WTC11 (cell line): ENCODE data around the gene URM1. TPM values are rescaled to one million over a fixed set of nuclear protein-coding genes. Genes with fewer than 3 reads are reported as not detected.

Experiments
- ATAC-seq: fragments of 200-7000 bp; cut with Tn5 transposase; 2 replicates; pipeline ENCODE4 v1.10.0; 2021; ENCODE audit warnings: mild to moderate bottlenecking, moderate library complexity
- CTCF ChIA-PET: fragments of 300-600 bp; sonication (Branson Sonifier 250); formaldehyde crosslinking; loops from one replicate; lab custom pipeline; 2021; ENCODE audit warnings: antibody characterized with exemption; lab: Charles Lee
- POLR2A ChIA-PET: fragments of 350-600 bp; sonication (Branson Sonifier 250); formaldehyde crosslinking; loops from one replicate; lab custom pipeline; 2021; ENCODE audit warnings: antibody characterized with exemption; lab: Charles Lee
- DNase-seq: peaks from one replicate; pipeline ENCODE4 v3.0.0; 2021; ENCODE audit warnings: low spot score
- H3K27ac Mint-ChIP-seq: 2 replicates; pipeline ENCODE4 v1.8.0; 2021; ENCODE audit warnings: mixed read lengths
- H3K27me3 Mint-ChIP-seq: 2 replicates; pipeline ENCODE4 v1.8.0; 2021; ENCODE audit warnings: low read depth, mild to moderate bottlenecking, moderate library complexity, mixed read lengths
- H3K36me3 Mint-ChIP-seq: 2 replicates; pipeline ENCODE4 v1.8.0; 2021; ENCODE audit warnings: mixed read lengths
- H3K4me1 Mint-ChIP-seq: 2 replicates; pipeline ENCODE4 v1.8.0; 2022; ENCODE audit warnings: mixed read lengths
- H3K4me3 Mint-ChIP-seq: 2 replicates; pipeline ENCODE4 v1.8.0; 2021; ENCODE audit warnings: mild to moderate bottlenecking, moderate library complexity, mixed read lengths
- H3K9me3 Mint-ChIP-seq: 2 replicates; pipeline ENCODE4 v1.8.0; 2021; ENCODE audit warnings: mixed read lengths
- ATF1 ChIP-seq: sonication (generic); formaldehyde crosslinking; IDR thresholded peaks from 2 replicates; pipeline ENCODE4 v1.8.1; 2023; ENCODE audit warnings: mild to moderate bottlenecking, moderate library complexity, missing genetic modification reagents
- FOXJ3 ChIP-seq: sonication (generic); formaldehyde crosslinking; IDR thresholded peaks from 2 replicates; pipeline ENCODE4 v1.9.0; 2021; ENCODE audit warnings: missing genetic modification reagents, mild to moderate bottlenecking, borderline replicate concordance
- JUN ChIP-seq: sonication (generic); formaldehyde crosslinking; IDR thresholded peaks from 2 replicates; pipeline ENCODE4 v1.8.0; 2023; ENCODE audit warnings: mild to moderate bottlenecking, missing genetic modification reagents
- KAT7 ChIP-seq: sonication (generic); formaldehyde crosslinking; IDR thresholded peaks from 2 replicates; pipeline ENCODE4 v1.8.1; 2023; ENCODE audit warnings: missing genetic modification reagents, mild to moderate bottlenecking, borderline replicate concordance
- MXD4 ChIP-seq: fragments of 250-450 bp; sonication (Bioruptor Pico); IDR thresholded peaks from 2 replicates; pipeline ENCODE4 v1.8.0; 2021; ENCODE audit warnings: mild to moderate bottlenecking, moderate library complexity, borderline replicate concordance
- NFATC4 ChIP-seq: fragments of 250-450 bp; sonication (Bioruptor Pico); IDR thresholded peaks from 2 replicates; pipeline ENCODE4 v1.9.0; 2021; ENCODE audit warnings: mild to moderate bottlenecking
- NR1H2 ChIP-seq: sonication (generic); formaldehyde crosslinking; IDR thresholded peaks from 2 replicates; pipeline ENCODE4 v1.9.0; 2021; ENCODE audit warnings: mild to moderate bottlenecking, moderate library complexity, missing genetic modification reagents
- NR2C2 ChIP-seq: sonication (generic); formaldehyde crosslinking; IDR thresholded peaks from 2 replicates; pipeline ENCODE4 v1.8.0; 2022; ENCODE audit warnings: mild to moderate bottlenecking, missing genetic modification reagents
- PREB ChIP-seq: sonication (generic); formaldehyde crosslinking; IDR thresholded peaks from 2 replicates; pipeline ENCODE4 v1.8.1; 2022; ENCODE audit warnings: mild to moderate bottlenecking, missing genetic modification reagents, moderate library complexity, borderline replicate concordance
- ZMAT4 ChIP-seq: fragments of 250-450 bp; sonication (Bioruptor Pico); IDR thresholded peaks from 2 replicates; pipeline ENCODE4 v1.9.0; 2021; ENCODE audit warnings: mild to moderate bottlenecking
- ZNF219 ChIP-seq: sonication (generic); formaldehyde crosslinking; IDR thresholded peaks from 2 replicates; pipeline ENCODE4 v1.8.0; 2023; ENCODE audit warnings: missing genetic modification reagents, mild to moderate bottlenecking, borderline replicate concordance
- ZNF425 ChIP-seq: fragments of 250-450 bp; sonication (Bioruptor Pico); conservative IDR thresholded peaks from 2 replicates; pipeline ENCODE4 v1.9.0; 2021; ENCODE audit warnings: mild to moderate bottlenecking
- total RNA-seq: library from RNA; stranded (reverse); gene quantifications from 3 replicates; pipeline ENCODE4 v1.2.3, GENCODE V29; 2021
- TF ChIP-seq, protein P1 (sequence below): sonication (generic); formaldehyde crosslinking; IDR thresholded peaks from 2 replicates; pipeline ENCODE4 v1.8.1; 2022; ENCODE audit warnings: low read depth, missing genetic modification reagents, borderline replicate concordance
- TF ChIP-seq, protein P2 (sequence below): sonication (generic); formaldehyde crosslinking; IDR thresholded peaks from 2 replicates; pipeline ENCODE4 v1.8.0; 2023; ENCODE audit warnings: missing genetic modification reagents, mild to moderate bottlenecking, borderline replicate concordance

The URM1 gene
- total RNA-seq, 1 experiment from 2014 or later = 67.9 TPM

GRCh38 chr9:128358090-128358489 lies 13.1 kb upstream of the URM1 start (continued):
- TF ChIP-seq PREB (CRISPR knock-in tag) = no peak
- TF ChIP-seq, all 79 proteins: peak for 0

- POLR2A ChIA-PET = interaction anchor here (0.5 kb wide), 1 partner anchor 129 kb away, joined by 3 read pairs; no protein-coding TSS in a partner anchor
- H3K9me3 Mint-ChIP-seq = no peaks in the 10 kb centered on the region
- DNase-seq = no peak
- TF ChIP-seq NR2C2 (CRISPR knock-in tag) (no peak), FOXJ3 (CRISPR knock-in tag) (no peak), ZMAT4 (CRISPR knock-in tag) (no peak), MXD4 (CRISPR knock-in tag) (no peak), KAT7 (no peak), ZNF425 (CRISPR knock-in tag) (no peak), JUN (CRISPR knock-in tag) (no peak)
- TF ChIP-seq, protein P1, sequence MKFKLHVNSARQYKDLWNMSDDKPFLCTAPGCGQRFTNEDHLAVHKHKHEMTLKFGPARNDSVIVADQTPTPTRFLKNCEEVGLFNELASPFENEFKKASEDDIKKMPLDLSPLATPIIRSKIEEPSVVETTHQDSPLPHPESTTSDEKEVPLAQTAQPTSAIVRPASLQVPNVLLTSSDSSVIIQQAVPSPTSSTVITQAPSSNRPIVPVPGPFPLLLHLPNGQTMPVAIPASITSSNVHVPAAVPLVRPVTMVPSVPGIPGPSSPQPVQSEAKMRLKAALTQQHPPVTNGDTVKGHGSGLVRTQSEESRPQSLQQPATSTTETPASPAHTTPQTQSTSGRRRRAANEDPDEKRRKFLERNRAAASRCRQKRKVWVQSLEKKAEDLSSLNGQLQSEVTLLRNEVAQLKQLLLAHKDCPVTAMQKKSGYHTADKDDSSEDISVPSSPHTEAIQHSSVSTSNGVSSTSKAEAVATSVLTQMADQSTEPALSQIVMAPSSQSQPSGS (CRISPR knock-in tag) = no peak
- TF ChIP-seq, all 79 proteins: peak for 0
- CTCF ChIA-PET = interaction anchor here (10.8 kb wide), 1 partner anchor 54 kb away, joined by 248 read pairs; no protein-coding TSS in a partner anchor
- no peak for ATAC-seq
- H3K27me3 Mint-ChIP-seq = peaks cover 27% of the 10 kb centered on the region
- no peak overlapping the region for H3K27ac Mint-ChIP-seq
- H3K4me1 Mint-ChIP-seq = peaks cover 22% of the 10 kb centered on the region
- H3K36me3 Mint-ChIP-seq = peaks cover 5% of the 10 kb centered on the region; the same call in 1 of the 2 replicates
- no peak overlapping the region for H3K4me3 Mint-ChIP-seq
Measured at GRCh38 chr9:128358861-128359260, 12.3 kb upstream of the URM1 start.

- peaks cover 33% of the 10 kb centered on the region for H3K4me1 Mint-ChIP-seq
- ATAC-seq (no peak), DNase-seq (no peak)
- H3K9me3 Mint-ChIP-seq = no peaks in the 10 kb centered on the region
- TF ChIP-seq ATF1 (no peak), ZNF219 (CRISPR knock-in tag) (no peak), NFATC4 (CRISPR knock-in tag) (no peak), NR1H2 (CRISPR knock-in tag) (no peak)
- TF ChIP-seq, protein P2, sequence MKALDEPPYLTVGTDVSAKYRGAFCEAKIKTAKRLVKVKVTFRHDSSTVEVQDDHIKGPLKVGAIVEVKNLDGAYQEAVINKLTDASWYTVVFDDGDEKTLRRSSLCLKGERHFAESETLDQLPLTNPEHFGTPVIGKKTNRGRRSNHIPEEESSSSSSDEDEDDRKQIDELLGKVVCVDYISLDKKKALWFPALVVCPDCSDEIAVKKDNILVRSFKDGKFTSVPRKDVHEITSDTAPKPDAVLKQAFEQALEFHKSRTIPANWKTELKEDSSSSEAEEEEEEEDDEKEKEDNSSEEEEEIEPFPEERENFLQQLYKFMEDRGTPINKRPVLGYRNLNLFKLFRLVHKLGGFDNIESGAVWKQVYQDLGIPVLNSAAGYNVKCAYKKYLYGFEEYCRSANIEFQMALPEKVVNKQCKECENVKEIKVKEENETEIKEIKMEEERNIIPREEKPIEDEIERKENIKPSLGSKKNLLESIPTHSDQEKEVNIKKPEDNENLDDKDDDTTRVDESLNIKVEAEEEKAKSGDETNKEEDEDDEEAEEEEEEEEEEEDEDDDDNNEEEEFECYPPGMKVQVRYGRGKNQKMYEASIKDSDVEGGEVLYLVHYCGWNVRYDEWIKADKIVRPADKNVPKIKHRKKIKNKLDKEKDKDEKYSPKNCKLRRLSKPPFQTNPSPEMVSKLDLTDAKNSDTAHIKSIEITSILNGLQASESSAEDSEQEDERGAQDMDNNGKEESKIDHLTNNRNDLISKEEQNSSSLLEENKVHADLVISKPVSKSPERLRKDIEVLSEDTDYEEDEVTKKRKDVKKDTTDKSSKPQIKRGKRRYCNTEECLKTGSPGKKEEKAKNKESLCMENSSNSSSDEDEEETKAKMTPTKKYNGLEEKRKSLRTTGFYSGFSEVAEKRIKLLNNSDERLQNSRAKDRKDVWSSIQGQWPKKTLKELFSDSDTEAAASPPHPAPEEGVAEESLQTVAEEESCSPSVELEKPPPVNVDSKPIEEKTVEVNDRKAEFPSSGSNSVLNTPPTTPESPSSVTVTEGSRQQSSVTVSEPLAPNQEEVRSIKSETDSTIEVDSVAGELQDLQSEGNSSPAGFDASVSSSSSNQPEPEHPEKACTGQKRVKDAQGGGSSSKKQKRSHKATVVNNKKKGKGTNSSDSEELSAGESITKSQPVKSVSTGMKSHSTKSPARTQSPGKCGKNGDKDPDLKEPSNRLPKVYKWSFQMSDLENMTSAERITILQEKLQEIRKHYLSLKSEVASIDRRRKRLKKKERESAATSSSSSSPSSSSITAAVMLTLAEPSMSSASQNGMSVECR (CRISPR knock-in tag) = no peak
- ChIA-PET POLR2A (no interaction called here), CTCF (interaction anchor here (0.7 to 10.8 kb wide), 10 partner anchors 9 to 243 kb away, joined by 3 to 248 read pairs (median 24); partner anchors contain the start of genes CERCAM and URM1)
- H3K27me3 Mint-ChIP-seq = peaks cover 44% of the 10 kb centered on the region
- H3K27ac Mint-ChIP-seq = no peak overlapping the region
- peaks cover 4% of the 10 kb centered on the region; the same call in 1 of the 2 replicates for H3K36me3 Mint-ChIP-seq
- H3K4me3 Mint-ChIP-seq = no peak overlapping the region
Measured at GRCh38 chr9:128360826-128361225, 10.3 kb upstream of the URM1 start.
